ENCODE results near the gene MPL. TPM values are rescaled to one million over a fixed set of nuclear protein-coding genes. Genes with fewer than 3 reads are reported as not detected.

Gene MPL
- total and polyA plus RNA-seq, 9 donors, result 0.35 to 2.6 (median 0.73) TPM; not detected in 1

GRCh38 chr1:43351421-43352350, 14.1 kb downstream of the MPL start:
- TF ChIP-seq CTCF (IDR thresholded peaks at IDR 0.05) (no peak), POLR2A (IDR thresholded peaks at IDR 0.05) (no peak)
- H3K36me3 ChIP-seq, result no peaks in the 10 kb centered on the region
- DNase-seq, result no peak
- no peaks in the 10 kb centered on the region for H3K4me1 ChIP-seq (ENCODE audit: insufficient read depth)
- H3K27ac ChIP-seq, result no peak overlapping the region
- 83 to 87% (median 83%) methylated on average over 10 of the region's 10 CpGs for WGBS, 3 donors
- H3K9me3 ChIP-seq, result no peaks in the 10 kb centered on the region
- no peaks in the 10 kb centered on the region for H3K27me3 ChIP-seq
- intact Hi-C loops (cut with DNase I), result no loop called here
- H3K4me3 ChIP-seq, result no peak overlapping the region

- no peaks in the 10 kb centered on the region for H3K27me3 ChIP-seq
- TF ChIP-seq CTCF (IDR thresholded peaks at IDR 0.05) (no peak), EP300 (IDR thresholded peaks at IDR 0.05) (no peak), POLR2A (IDR thresholded peaks at IDR 0.05) (no peak)
- no peak overlapping the region for H3K27ac ChIP-seq
- H3K36me3 ChIP-seq, result no peaks in the 10 kb centered on the region
- no peaks in the 10 kb centered on the region for H3K9me3 ChIP-seq
- DNase-seq, result no peak
- WGBS, 3 donors, result 79 to 91% (median 80%) methylated on average over 2 of the region's 2 CpGs
- H3K4me3 ChIP-seq, result no peak overlapping the region
- intact Hi-C loops (cut with DNase I), result no loop called here
- H3K4me1 ChIP-seq (ENCODE audit: insufficient read depth), result no peaks in the 10 kb centered on the region
These were observed 14.7 kb downstream of the MPL start for GRCh38 chr1:43352351-43352705.

GRCh38 chr1:43352881-43353280, 15.3 kb downstream of the MPL start:
- no peak for DNase-seq
- intact Hi-C loops (cut with DNase I), result no loop called here
- TF ChIP-seq EP300 (IDR thresholded peaks at IDR 0.05) (no peak), CTCF (IDR thresholded peaks at IDR 0.05) (no peak), POLR2A (IDR thresholded peaks at IDR 0.05) (no peak)
- no peaks in the 10 kb centered on the region for H3K36me3 ChIP-seq
- H3K4me3 ChIP-seq, result no peak overlapping the region
- WGBS, 3 donors, result 58 to 65% (median 59%) methylated on average over 3 of the region's 3 CpGs
- no peaks in the 10 kb centered on the region for H3K4me1 ChIP-seq (ENCODE audit: insufficient read depth)
- H3K27me3 ChIP-seq, result no peaks in the 10 kb centered on the region
- H3K27ac ChIP-seq, result no peak overlapping the region
- H3K9me3 ChIP-seq, result no peaks in the 10 kb centered on the region

GRCh38 chr1:43354471-43354870, 16.9 kb downstream of the MPL start:
- TF ChIP-seq CTCF (IDR thresholded peaks at IDR 0.05) (no peak), EP300 (IDR thresholded peaks at IDR 0.05) (no peak), POLR2A (IDR thresholded peaks at IDR 0.05) (no peak)
- no peaks in the 10 kb centered on the region for H3K36me3 ChIP-seq
- no peak overlapping the region for H3K27ac ChIP-seq
- H3K4me3 ChIP-seq, result no peak overlapping the region
- peaks cover 5% of the 10 kb centered on the region for H3K4me1 ChIP-seq (ENCODE audit: insufficient read depth)
- WGBS, 3 donors, result 72 to 81% (median 77%) methylated on average over 2 of the region's 2 CpGs
- H3K9me3 ChIP-seq, result no peaks in the 10 kb centered on the region
- intact Hi-C loops (cut with DNase I), result no loop called here
- DNase-seq, result no peak
- no peaks in the 10 kb centered on the region for H3K27me3 ChIP-seq

Measured in ovary (tissue), 9 donors.